GM19455 (cell line): ENCODE results near the gene ALG12.

Source experiments
- ATAC-seq: cut with Tn5 transposase; IDR thresholded peaks from one replicate; pipeline ENCODE4 v1.9.1; 2021; ENCODE audit not compliant: unreplicated experiment

Gene ALG12

GRCh38 chr22:49892226-49892899 lies 25.9 kb downstream of the ALG12 start:
- ATAC-seq = no peak

- no peak for ATAC-seq
These were observed 29.2 kb downstream of the ALG12 start for GRCh38 chr22:49889071-49889470.

- no peak for ATAC-seq
These were observed 30.5 kb downstream of the ALG12 start for GRCh38 chr22:49887702-49888101.

GRCh38 chr22:49887064-49887451 lies 31.2 kb downstream of the ALG12 start:
- ATAC-seq = no peak

- no peak for ATAC-seq
These were observed 31.7 kb downstream of the ALG12 start for GRCh38 chr22:49886346-49887063.

GRCh38 chr22:49885881-49886280 lies 32.4 kb downstream of the ALG12 start:
- ATAC-seq = no peak

- ATAC-seq = no peak
These were observed 33.0 kb downstream of the ALG12 start for GRCh38 chr22:49885281-49885680.

GRCh38 chr22:49884503-49885260 lies 33.6 kb downstream of the ALG12 start:
- ATAC-seq = no peak

- ATAC-seq = no peak
These were observed 34.2 kb downstream of the ALG12 start for GRCh38 chr22:49884075-49884474.

GRCh38 chr22:49883294-49883640 lies 35.0 kb downstream of the ALG12 start:
- ATAC-seq = no peak

GRCh38 chr22:49882519-49883293 lies 35.5 kb downstream of the ALG12 start:
- ATAC-seq = no peak

- ATAC-seq = no peak
These were observed 36.4 kb downstream of the ALG12 start for GRCh38 chr22:49881856-49882255.

- ATAC-seq = no peak
These were observed 38.0 kb downstream of the ALG12 start for GRCh38 chr22:49880281-49880680.

GRCh38 chr22:49879871-49880270 lies 38.4 kb downstream of the ALG12 start:
- no peak for ATAC-seq

GRCh38 chr22:49878206-49878605 lies 40.0 kb downstream of the ALG12 start:
- no peak for ATAC-seq

- ATAC-seq = no peak
These were observed 40.6 kb downstream of the ALG12 start for GRCh38 chr22:49877642-49878041.

- no peak for ATAC-seq
These were observed 44.9 kb downstream of the ALG12 start for GRCh38 chr22:49873228-49873940.

- ATAC-seq = no peak
These were observed 45.9 kb downstream of the ALG12 start for GRCh38 chr22:49872347-49872746.

- no peak for ATAC-seq
These were observed 46.8 kb downstream of the ALG12 start for GRCh38 chr22:49871482-49871881.

GRCh38 chr22:49869845-49870712 lies 48.2 kb downstream of the ALG12 start:
- ATAC-seq = no peak
